Measurements from ENCODE around the gene OR8S1. TPM values are rescaled to one million over a fixed set of nuclear protein-coding genes. Genes with fewer than 3 reads are reported as not detected.
"Not testable (repeated sequence)": the region's sequence is repeated elsewhere in the genome, so short reads cannot be mapped to it uniquely, and the experiment has no call there.

Gene OR8S1
- total RNA-seq, 1 experiment from 2014 or later = not detected

DNA sequence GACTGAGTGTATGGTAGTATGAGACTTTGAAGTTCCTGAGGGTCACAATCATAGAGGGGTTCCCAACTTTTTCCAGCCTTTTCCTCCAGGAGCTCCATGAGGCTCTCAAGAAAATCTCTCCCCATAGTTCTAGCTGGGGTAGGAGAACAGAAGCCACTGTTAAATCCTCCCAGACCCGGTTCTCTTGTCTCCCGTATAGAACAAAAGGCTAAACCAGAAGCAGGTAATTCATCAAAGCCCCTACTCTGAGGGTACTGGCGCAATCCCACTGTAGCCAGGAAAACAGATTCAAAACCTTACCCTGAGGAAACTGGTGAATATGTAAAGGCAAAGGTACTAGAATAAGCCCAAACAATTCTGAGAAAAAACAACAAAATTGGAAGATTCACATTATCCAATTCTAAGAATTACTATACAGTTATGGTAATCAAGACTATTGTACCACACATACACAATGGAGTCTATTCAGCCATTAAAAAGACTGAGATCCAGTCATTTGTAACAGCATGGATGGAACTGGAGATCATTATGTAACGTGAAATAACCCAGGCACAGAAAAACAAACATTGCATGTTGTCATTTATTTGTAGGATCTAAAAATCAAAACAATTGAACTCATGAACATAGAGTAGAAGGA, 20.5 kb downstream of the OR8S1 start:
- no peak overlapping the region for H3K14ac ChIP-seq (ENCODE audit: insufficient read depth, low read length)
- no peak overlapping the region for H4K5ac ChIP-seq (ENCODE audit: insufficient read length, low read depth, low read length)
- H3K79me2 ChIP-seq (ENCODE audit: insufficient read depth, low read length) = no peaks in the 10 kb centered on the region
- no peak overlapping the region for H4K91ac ChIP-seq (ENCODE audit: insufficient read length, low read depth, low read length)
- H3K23ac ChIP-seq (ENCODE audit: insufficient read length, low read depth, low read length) = no peak overlapping the region
- H2BK15ac ChIP-seq (ENCODE audit: low read depth, low read length) = no peak overlapping the region
- Mint-ChIP-seq H3K4me3 (no peak overlapping the region), H3K27ac (no peak overlapping the region), H3K36me3 (ENCODE audit: insufficient read depth in 1 of 3, low read depth in 3 of 3) (no peaks in the 10 kb centered on the region; a peak in 1 of 7 replicates), H3K4me1 (no peaks in the 10 kb centered on the region), H3K27me3 (ENCODE audit: low read depth) (peaks cover 9% of the 10 kb centered on the region), H3K9me3 (peaks cover 13 to 50% of the 10 kb centered on the region in 2 experiments)
- WGBS (ENCODE audit: extremely low coverage, insufficient read length, low lambda C conversion rate) = no CpG with 5 or more reads among the region's 4 CpGs
- H4K20me1 ChIP-seq (ENCODE audit: control insufficient read depth, insufficient read depth, insufficient read length) = no peaks in the 10 kb centered on the region
- H3K18ac ChIP-seq (ENCODE audit: insufficient read length, low read depth, low read length) = no peak overlapping the region
- DNase-seq = no peak
- no peak overlapping the region for H3T11ph ChIP-seq (ENCODE audit: low read length)
- no peak overlapping the region for H2AK5ac ChIP-seq (ENCODE audit: insufficient read length, low read length)
- no peaks in the 10 kb centered on the region for H3K23me2 ChIP-seq (ENCODE audit: insufficient read length, low read depth, low read length, poor library complexity, severe bottlenecking)
- no peak overlapping the region for H3K9ac ChIP-seq (ENCODE audit: extremely low read depth, insufficient read length, low read length)
- TF ChIP-seq, protein P1, sequence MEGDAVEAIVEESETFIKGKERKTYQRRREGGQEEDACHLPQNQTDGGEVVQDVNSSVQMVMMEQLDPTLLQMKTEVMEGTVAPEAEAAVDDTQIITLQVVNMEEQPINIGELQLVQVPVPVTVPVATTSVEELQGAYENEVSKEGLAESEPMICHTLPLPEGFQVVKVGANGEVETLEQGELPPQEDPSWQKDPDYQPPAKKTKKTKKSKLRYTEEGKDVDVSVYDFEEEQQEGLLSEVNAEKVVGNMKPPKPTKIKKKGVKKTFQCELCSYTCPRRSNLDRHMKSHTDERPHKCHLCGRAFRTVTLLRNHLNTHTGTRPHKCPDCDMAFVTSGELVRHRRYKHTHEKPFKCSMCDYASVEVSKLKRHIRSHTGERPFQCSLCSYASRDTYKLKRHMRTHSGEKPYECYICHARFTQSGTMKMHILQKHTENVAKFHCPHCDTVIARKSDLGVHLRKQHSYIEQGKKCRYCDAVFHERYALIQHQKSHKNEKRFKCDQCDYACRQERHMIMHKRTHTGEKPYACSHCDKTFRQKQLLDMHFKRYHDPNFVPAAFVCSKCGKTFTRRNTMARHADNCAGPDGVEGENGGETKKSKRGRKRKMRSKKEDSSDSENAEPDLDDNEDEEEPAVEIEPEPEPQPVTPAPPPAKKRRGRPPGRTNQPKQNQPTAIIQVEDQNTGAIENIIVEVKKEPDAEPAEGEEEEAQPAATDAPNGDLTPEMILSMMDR (conservative IDR thresholded peaks at IDR 0.05) = no peak
- no peak overlapping the region for H3K27ac ChIP-seq (ENCODE audit: insufficient read length, low read depth, low read length)
- H2BK12ac ChIP-seq (ENCODE audit: insufficient read length, low read depth, low read length) = no peak overlapping the region
- H3K4me1 ChIP-seq (ENCODE audit: insufficient read depth, low read length) = no peaks in the 10 kb centered on the region
- H2AFZ ChIP-seq (ENCODE audit: low read length) = no peak overlapping the region
- H2BK120ac ChIP-seq (ENCODE audit: low read depth, low read length, poor library complexity, severe bottlenecking) = no peak overlapping the region
- no peak overlapping the region for H4K8ac ChIP-seq (replicated peaks; ENCODE audit: insufficient read length, low read depth, low read length)
- H3K27me3 ChIP-seq (ENCODE audit: insufficient read depth, low read length) = no peaks in the 10 kb centered on the region
- no peak overlapping the region for H2BK20ac ChIP-seq (ENCODE audit: low read depth, low read length, poor library complexity, severe bottlenecking)
- H2BK5ac ChIP-seq (ENCODE audit: insufficient read length, low read length) = no peak overlapping the region
- no peaks in the 10 kb centered on the region for H3K9me3 ChIP-seq (ENCODE audit: control insufficient read depth, low read depth, low read length)
- no peak overlapping the region for H3K56ac ChIP-seq (ENCODE audit: insufficient read length, low read depth, low read length)
- H3K4ac ChIP-seq (ENCODE audit: low read depth, low read length) = no peak overlapping the region
- H3K79me1 ChIP-seq (ENCODE audit: insufficient read depth, low read depth, low read length, poor library complexity, severe bottlenecking) = no peaks in the 10 kb centered on the region
- no peak overlapping the region for H3K4me2 ChIP-seq (ENCODE audit: insufficient read depth, insufficient read length, low read length)

DNA sequence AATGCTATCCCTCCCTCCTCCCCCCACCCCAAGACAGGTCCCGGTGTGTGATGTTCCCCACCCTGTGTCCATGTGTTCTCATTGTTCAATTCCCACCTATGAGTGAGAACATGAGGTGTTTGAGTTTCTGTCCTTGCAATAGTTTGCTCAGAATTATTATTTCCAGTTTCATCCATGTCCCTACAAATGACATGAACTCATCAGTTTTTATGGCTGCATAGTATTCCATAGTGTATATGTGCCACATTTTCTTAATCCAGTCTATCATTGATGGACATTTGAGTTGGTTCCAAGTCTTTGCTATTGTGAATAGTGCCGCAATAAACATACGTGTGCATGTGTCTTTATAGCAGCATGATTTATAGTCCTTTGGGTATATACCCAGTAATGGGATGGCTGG, 21.6 kb downstream of the OR8S1 start:
- WGBS (ENCODE audit: extremely low coverage, insufficient read length, low lambda C conversion rate) = no CpG with 5 or more reads among the region's 3 CpGs
- H3K23ac ChIP-seq (ENCODE audit: insufficient read length, low read depth, low read length); H3K4me2 ChIP-seq (ENCODE audit: insufficient read depth, insufficient read length, low read length); H2AK5ac ChIP-seq (ENCODE audit: insufficient read length, low read length); H3K79me2 ChIP-seq (ENCODE audit: insufficient read depth, low read length); H4K5ac ChIP-seq (ENCODE audit: insufficient read length, low read depth, low read length); H3K4ac ChIP-seq (ENCODE audit: low read depth, low read length); H2BK5ac ChIP-seq (ENCODE audit: insufficient read length, low read length); H3K4me1 ChIP-seq (ENCODE audit: insufficient read depth, low read length); H3K23me2 ChIP-seq (ENCODE audit: insufficient read length, low read depth, low read length, poor library complexity, severe bottlenecking); H4K91ac ChIP-seq (ENCODE audit: insufficient read length, low read depth, low read length); H2BK20ac ChIP-seq (ENCODE audit: low read depth, low read length, poor library complexity, severe bottlenecking); H4K20me1 ChIP-seq (ENCODE audit: control insufficient read depth, insufficient read depth, insufficient read length); H4K8ac ChIP-seq (replicated peaks; ENCODE audit: insufficient read length, low read depth, low read length); H2BK120ac ChIP-seq (ENCODE audit: low read depth, low read length, poor library complexity, severe bottlenecking); H3K4me1 Mint-ChIP-seq; H3K4me3 Mint-ChIP-seq; H2BK15ac ChIP-seq (ENCODE audit: low read depth, low read length); H3T11ph ChIP-seq (ENCODE audit: low read length); H3K56ac ChIP-seq (ENCODE audit: insufficient read length, low read depth, low read length); H3K14ac ChIP-seq (ENCODE audit: insufficient read depth, low read length); H3K27me3 ChIP-seq (ENCODE audit: insufficient read depth, low read length); H2BK12ac ChIP-seq (ENCODE audit: insufficient read length, low read depth, low read length); H3K18ac ChIP-seq (ENCODE audit: insufficient read length, low read depth, low read length); H3K27ac ChIP-seq (ENCODE audit: insufficient read length, low read depth, low read length); DNase-seq; H3K36me3 Mint-ChIP-seq (ENCODE audit: insufficient read depth in 1 of 3, low read depth in 3 of 3); H3K9ac ChIP-seq (ENCODE audit: extremely low read depth, insufficient read length, low read length); H3K9me3 ChIP-seq (ENCODE audit: control insufficient read depth, low read depth, low read length); H2AFZ ChIP-seq (ENCODE audit: low read length); H3K27ac Mint-ChIP-seq; H3K79me1 ChIP-seq (ENCODE audit: insufficient read depth, low read depth, low read length, poor library complexity, severe bottlenecking): not testable (repeated sequence)
- H3K27me3 Mint-ChIP-seq (ENCODE audit: low read depth) = peaks cover 16% of the 10 kb centered on the region
- peaks cover 22 to 60% of the 10 kb centered on the region in 2 experiments for H3K9me3 Mint-ChIP-seq
